ENCODE results near the gene CFAP74. TPM values are rescaled to one million over a fixed set of nuclear protein-coding genes. Genes with fewer than 3 reads are reported as not detected.

The CFAP74 gene
- total RNA-seq, 1 experiment from 2014 or later, result 0.28 TPM

- Histone ChIP-seq H3K4me1 (ENCODE audit: insufficient read depth, low read length) (no peaks in the 10 kb centered on the region), H2AK5ac (ENCODE audit: insufficient read length, low read length) (no peak overlapping the region), H4K91ac (ENCODE audit: insufficient read length, low read depth, low read length) (no peak overlapping the region), H2BK120ac (ENCODE audit: low read depth, low read length, poor library complexity, severe bottlenecking) (no peak overlapping the region), H3K27ac (ENCODE audit: insufficient read length, low read depth, low read length) (no peak overlapping the region), H3K4me2 (ENCODE audit: insufficient read depth, insufficient read length, low read length) (no peak overlapping the region), H3K23me2 (ENCODE audit: insufficient read length, low read depth, low read length, poor library complexity, severe bottlenecking) (no peaks in the 10 kb centered on the region), H3K56ac (ENCODE audit: insufficient read length, low read depth, low read length) (no peak overlapping the region), H3K9me3 (ENCODE audit: control insufficient read depth, low read depth, low read length) (no peaks in the 10 kb centered on the region), H3K79me2 (ENCODE audit: insufficient read depth, low read length) (no peaks in the 10 kb centered on the region), H3K9ac (ENCODE audit: extremely low read depth, insufficient read length, low read length) (no peak overlapping the region), H2BK5ac (ENCODE audit: insufficient read length, low read length) (no peak overlapping the region), H3K14ac (ENCODE audit: insufficient read depth, low read length) (no peak overlapping the region), H2BK12ac (ENCODE audit: insufficient read length, low read depth, low read length) (no peak overlapping the region), H4K20me1 (ENCODE audit: control insufficient read depth, insufficient read depth, insufficient read length) (no peaks in the 10 kb centered on the region), H2BK15ac (ENCODE audit: low read depth, low read length) (no peak overlapping the region), H3T11ph (ENCODE audit: low read length) (no peak overlapping the region), H3K79me1 (ENCODE audit: insufficient read depth, low read depth, low read length, poor library complexity, severe bottlenecking) (no peaks in the 10 kb centered on the region), H3K27me3 (ENCODE audit: insufficient read depth, low read length) (no peaks in the 10 kb centered on the region), H3K23ac (ENCODE audit: insufficient read length, low read depth, low read length) (no peak overlapping the region), H4K8ac (replicated peaks; ENCODE audit: insufficient read length, low read depth, low read length) (no peak overlapping the region), H3K4ac (ENCODE audit: low read depth, low read length) (no peak overlapping the region), H3K18ac (ENCODE audit: insufficient read length, low read depth, low read length) (no peak overlapping the region), H2AFZ (ENCODE audit: low read length) (no peak overlapping the region), H4K5ac (ENCODE audit: insufficient read length, low read depth, low read length) (no peak overlapping the region), H2BK20ac (ENCODE audit: low read depth, low read length, poor library complexity, severe bottlenecking) (no peak overlapping the region)
- no peak overlapping the region for H3K27ac Mint-ChIP-seq
- H3K36me3 Mint-ChIP-seq (ENCODE audit: insufficient read depth in 1 of 3, low read depth in 3 of 3), result no peaks in the 10 kb centered on the region
- no peaks in the 10 kb centered on the region for H3K27me3 Mint-ChIP-seq (ENCODE audit: low read depth)
- no peak for DNase-seq
- no CpG with 5 or more reads among the region's 15 CpGs for WGBS (ENCODE audit: extremely low coverage, insufficient read length, low lambda C conversion rate)
- H3K4me3 Mint-ChIP-seq, result no peak overlapping the region
- no peak for TF ChIP-seq CTCF (conservative IDR thresholded peaks at IDR 0.05)
- no peaks in the 10 kb centered on the region for H3K9me3 Mint-ChIP-seq
- H3K4me1 Mint-ChIP-seq, result peaks cover 0 to 9% of the 10 kb centered on the region in 2 experiments; a peak in 2 of 4 replicates
Observed at GRCh38 chr1:2029561-2029960, 26.0 kb upstream of the CFAP74 start.
